ENCODE results near the gene ZNF502.
A peak's percentile ranks its signal among the peaks of the same experiment; 100 is the strongest.
"Not testable (repeated sequence)": the region's sequence is repeated elsewhere in the genome, so short reads cannot be mapped to it uniquely, and the experiment has no call there.

Gene ZNF502

GRCh38 chr3:44712455-44713075, at the start of gene ZNF502:
TSS of gene ZNF502 (plus strand) at chr3:44712660. CDS start at chr3:44720262, 7,602 bp downstream.
- TF ChIP-seq POLR2A (IDR thresholded peaks at IDR 0.05; ENCODE audit: extremely low read depth, insufficient read length) (no peak), CTCF (IDR thresholded peaks at IDR 0.05; ENCODE audit: low read depth, low read length) (no peak), MYC (IDR thresholded peaks at IDR 0.05; ENCODE audit: low read depth, low read length) (no peak)
- TF ChIP-seq, protein P1, sequence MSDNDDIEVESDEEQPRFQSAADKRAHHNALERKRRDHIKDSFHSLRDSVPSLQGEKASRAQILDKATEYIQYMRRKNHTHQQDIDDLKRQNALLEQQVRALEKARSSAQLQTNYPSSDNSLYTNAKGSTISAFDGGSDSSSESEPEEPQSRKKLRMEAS (IDR thresholded peaks at IDR 0.05; ENCODE audit: low read depth, low read length): no peak
- DNase-seq (ENCODE audit: low read depth): peak; percentile 73
- peak within 1 kb of the TSS; percentile 73 for H3K4me3 ChIP-seq (ENCODE audit: low read depth, low read length)

- DNase-seq (ENCODE audit: low read depth): no peak
- no peak for TF ChIP-seq CTCF (IDR thresholded peaks at IDR 0.05; ENCODE audit: low read depth, low read length)
- no peak for TF ChIP-seq MYC (IDR thresholded peaks at IDR 0.05; ENCODE audit: low read depth, low read length)
- TF ChIP-seq POLR2A (IDR thresholded peaks at IDR 0.05; ENCODE audit: extremely low read depth, insufficient read length): no peak
- TF ChIP-seq, protein P1 (IDR thresholded peaks at IDR 0.05; ENCODE audit: low read depth, low read length): no peak
- H3K4me3 ChIP-seq (ENCODE audit: low read depth, low read length): no peak overlapping the region
Measured at GRCh38 chr3:44665173-44665572, 47.3 kb upstream of the ZNF502 start.

DNA sequence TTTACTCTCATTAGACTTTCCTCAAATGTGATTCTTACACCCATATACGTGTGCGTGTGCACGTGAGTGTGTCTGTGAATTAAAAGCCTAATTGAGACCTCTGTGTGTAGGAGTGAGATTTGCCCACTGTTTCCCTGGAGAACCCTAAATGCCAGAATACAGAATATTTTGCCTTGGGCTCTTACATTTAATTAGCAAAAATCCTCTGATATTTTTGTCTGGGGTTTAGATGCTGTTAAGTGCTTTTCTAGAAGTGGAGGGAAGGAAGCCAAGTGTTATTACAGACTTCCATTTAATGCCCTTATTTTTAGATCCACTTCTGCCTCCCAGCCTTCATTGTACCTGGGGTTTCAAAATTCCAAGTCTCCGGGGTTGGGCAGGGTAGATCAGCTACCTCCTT, 46.1 kb upstream of the ZNF502 start:
- TF ChIP-seq, protein P1 (IDR thresholded peaks at IDR 0.05; ENCODE audit: low read depth, low read length): no peak
- H3K4me3 ChIP-seq (ENCODE audit: low read depth, low read length): no peak overlapping the region

GRCh38 chr3:44669760-44670159, 42.7 kb upstream of the ZNF502 start:
- TF ChIP-seq MYC (IDR thresholded peaks at IDR 0.05; ENCODE audit: low read depth, low read length): no peak
- TF ChIP-seq, protein P1 (IDR thresholded peaks at IDR 0.05; ENCODE audit: low read depth, low read length): no peak
- no peak for TF ChIP-seq POLR2A (IDR thresholded peaks at IDR 0.05; ENCODE audit: extremely low read depth, insufficient read length)
- no peak for TF ChIP-seq CTCF (IDR thresholded peaks at IDR 0.05; ENCODE audit: low read depth, low read length)
- H3K4me3 ChIP-seq (ENCODE audit: low read depth, low read length): no peak overlapping the region
- DNase-seq (ENCODE audit: low read depth): no peak

More for the DNA sequence above, 46.1 kb upstream of the ZNF502 start:
- no peak for DNase-seq (ENCODE audit: low read depth)

- not testable (repeated sequence) for DNase-seq (ENCODE audit: low read depth); H3K4me3 ChIP-seq (ENCODE audit: low read depth, low read length)
Measured at GRCh38 chr3:44673466-44673865, 39.0 kb upstream of the ZNF502 start.

GRCh38 chr3:44674211-44674610, 38.2 kb upstream of the ZNF502 start:
- TF ChIP-seq CTCF (IDR thresholded peaks at IDR 0.05; ENCODE audit: low read depth, low read length) (no peak), POLR2A (IDR thresholded peaks at IDR 0.05; ENCODE audit: extremely low read depth, insufficient read length) (no peak), MYC (IDR thresholded peaks at IDR 0.05; ENCODE audit: low read depth, low read length) (no peak)
- TF ChIP-seq, protein P1 (IDR thresholded peaks at IDR 0.05; ENCODE audit: low read depth, low read length): no peak
- H3K4me3 ChIP-seq (ENCODE audit: low read depth, low read length): no peak overlapping the region
- no peak for DNase-seq (ENCODE audit: low read depth)
